GM12878 (cell line): ENCODE measurements around the gene DRD1.

Source experiments
- CBFB ChIP-seq: IDR thresholded peaks from 2 replicates; pipeline ENCODE4 v1.6.1; 2016; ENCODE audit warnings: antibody characterized with exemption, low read depth
- CBX3 ChIP-seq: fragments of 200-600 bp; sonication (generic); IDR thresholded peaks from 2 replicates; pipeline ENCODE4 v1.6.1; 2016; ENCODE audit warnings: low read depth, borderline replicate concordance
- CREB1 ChIP-seq: IDR thresholded peaks from 2 replicates; pipeline ENCODE4 v1.6.1; 2012; ENCODE audit warnings: low read depth, mild to moderate bottlenecking, inconsistent platforms
- EZH2 ChIP-seq: IDR thresholded peaks from 2 replicates; pipeline ENCODE4 v1.6.1; 2012; ENCODE audit warnings: low read depth, mild to moderate bottlenecking, control low read depth, inconsistent platforms, low read length, borderline replicate concordance; ENCODE audit not compliant: control insufficient read depth
- POLR2A ChIP-seq: IDR thresholded peaks from 2 replicates; pipeline ENCODE4 v1.6.1; 2011; ENCODE audit warnings: low read depth, mild to moderate bottlenecking, low read length
- SPI1 ChIP-seq: IDR thresholded peaks from 2 replicates; pipeline ENCODE4 v1.6.1; 2011; ENCODE audit warnings: low read depth, mild to moderate bottlenecking, low read length, moderate library complexity, borderline replicate concordance; ENCODE audit not compliant: insufficient read depth
- TAF1 ChIP-seq: IDR thresholded peaks from 2 replicates; pipeline ENCODE4 v1.6.1; 2011; ENCODE audit warnings: mild to moderate bottlenecking, low read depth, low read length, borderline replicate concordance
- TCF7 ChIP-seq: IDR thresholded peaks from 2 replicates; pipeline ENCODE4 v1.6.1; 2014; ENCODE audit warnings: antibody characterized with exemption, borderline replicate concordance
- ZNF207 ChIP-seq: fragments of 450-650 bp; IDR thresholded peaks from 2 replicates; pipeline ENCODE4 v1.6.1; 2014; ENCODE audit warnings: antibody characterized with exemption, mild to moderate bottlenecking, borderline replicate concordance
- TF ChIP-seq, protein P1 (sequence below), 3 experiments: IDR thresholded peaks in 2 of 3; conservative IDR thresholded peaks in 1 of 3; 2 replicates each; pipeline ENCODE4 v1.5.1; 2011; ENCODE audit warnings: low read depth in 3 of 3, low read length in 3 of 3, mild to moderate bottlenecking in 3 of 3, control low read depth in 2 of 3, moderate library complexity in 2 of 3, inconsistent platforms in 1 of 3, mixed read lengths in 1 of 3; ENCODE audit not compliant: control insufficient read depth in 2 of 3, insufficient read depth in 1 of 3; ENCODE audit errors: extremely low read depth in 1 of 3
- TF ChIP-seq, protein P2 (sequence below): IDR thresholded peaks from 2 replicates; pipeline ENCODE4 v1.6.1; 2012; ENCODE audit warnings: improper control_type of control experiment, low read depth, low read length; ENCODE audit not compliant: insufficient replicate concordance

DNA sequence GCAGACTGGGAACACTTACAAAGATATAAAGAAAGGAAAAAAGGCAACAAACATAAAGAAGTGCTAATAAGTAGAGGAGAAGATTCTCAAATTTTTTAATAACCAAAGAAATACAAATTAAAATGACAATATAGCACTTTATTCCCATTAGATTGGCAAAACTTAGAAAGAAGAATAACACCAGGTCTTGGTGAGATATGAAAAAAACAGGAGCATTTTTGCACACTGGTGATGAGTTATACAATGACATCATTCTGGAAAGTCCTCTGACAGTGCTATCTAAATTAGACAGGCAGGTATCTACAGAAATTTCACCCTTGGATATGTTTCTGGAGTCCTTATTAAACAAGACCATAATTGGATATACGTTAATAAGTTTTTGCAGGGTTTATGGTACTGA lies 24.9 kb upstream of the DRD1 start:
- TF ChIP-seq EZH2 = no peak
- TF ChIP-seq, protein P1, sequence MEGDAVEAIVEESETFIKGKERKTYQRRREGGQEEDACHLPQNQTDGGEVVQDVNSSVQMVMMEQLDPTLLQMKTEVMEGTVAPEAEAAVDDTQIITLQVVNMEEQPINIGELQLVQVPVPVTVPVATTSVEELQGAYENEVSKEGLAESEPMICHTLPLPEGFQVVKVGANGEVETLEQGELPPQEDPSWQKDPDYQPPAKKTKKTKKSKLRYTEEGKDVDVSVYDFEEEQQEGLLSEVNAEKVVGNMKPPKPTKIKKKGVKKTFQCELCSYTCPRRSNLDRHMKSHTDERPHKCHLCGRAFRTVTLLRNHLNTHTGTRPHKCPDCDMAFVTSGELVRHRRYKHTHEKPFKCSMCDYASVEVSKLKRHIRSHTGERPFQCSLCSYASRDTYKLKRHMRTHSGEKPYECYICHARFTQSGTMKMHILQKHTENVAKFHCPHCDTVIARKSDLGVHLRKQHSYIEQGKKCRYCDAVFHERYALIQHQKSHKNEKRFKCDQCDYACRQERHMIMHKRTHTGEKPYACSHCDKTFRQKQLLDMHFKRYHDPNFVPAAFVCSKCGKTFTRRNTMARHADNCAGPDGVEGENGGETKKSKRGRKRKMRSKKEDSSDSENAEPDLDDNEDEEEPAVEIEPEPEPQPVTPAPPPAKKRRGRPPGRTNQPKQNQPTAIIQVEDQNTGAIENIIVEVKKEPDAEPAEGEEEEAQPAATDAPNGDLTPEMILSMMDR (IDR thresholded peaks at IDR 0.05 in 2 of 3, conservative IDR thresholded peaks at IDR 0.05 in 1 of 3; ENCODE audit: control insufficient read depth in 2 of 3, extremely low read depth in 1 of 3, insufficient read depth in 1 of 3, low read depth in 3 of 3, low read length in 3 of 3) = no peak
- TF ChIP-seq SPI1 = no peak
- TF ChIP-seq ZNF207 = no peak
- TF ChIP-seq TAF1 = no peak
- TF ChIP-seq CBFB = no peak
- no peak for TF ChIP-seq POLR2A
- no peak for TF ChIP-seq TCF7
- TF ChIP-seq, protein P2, sequence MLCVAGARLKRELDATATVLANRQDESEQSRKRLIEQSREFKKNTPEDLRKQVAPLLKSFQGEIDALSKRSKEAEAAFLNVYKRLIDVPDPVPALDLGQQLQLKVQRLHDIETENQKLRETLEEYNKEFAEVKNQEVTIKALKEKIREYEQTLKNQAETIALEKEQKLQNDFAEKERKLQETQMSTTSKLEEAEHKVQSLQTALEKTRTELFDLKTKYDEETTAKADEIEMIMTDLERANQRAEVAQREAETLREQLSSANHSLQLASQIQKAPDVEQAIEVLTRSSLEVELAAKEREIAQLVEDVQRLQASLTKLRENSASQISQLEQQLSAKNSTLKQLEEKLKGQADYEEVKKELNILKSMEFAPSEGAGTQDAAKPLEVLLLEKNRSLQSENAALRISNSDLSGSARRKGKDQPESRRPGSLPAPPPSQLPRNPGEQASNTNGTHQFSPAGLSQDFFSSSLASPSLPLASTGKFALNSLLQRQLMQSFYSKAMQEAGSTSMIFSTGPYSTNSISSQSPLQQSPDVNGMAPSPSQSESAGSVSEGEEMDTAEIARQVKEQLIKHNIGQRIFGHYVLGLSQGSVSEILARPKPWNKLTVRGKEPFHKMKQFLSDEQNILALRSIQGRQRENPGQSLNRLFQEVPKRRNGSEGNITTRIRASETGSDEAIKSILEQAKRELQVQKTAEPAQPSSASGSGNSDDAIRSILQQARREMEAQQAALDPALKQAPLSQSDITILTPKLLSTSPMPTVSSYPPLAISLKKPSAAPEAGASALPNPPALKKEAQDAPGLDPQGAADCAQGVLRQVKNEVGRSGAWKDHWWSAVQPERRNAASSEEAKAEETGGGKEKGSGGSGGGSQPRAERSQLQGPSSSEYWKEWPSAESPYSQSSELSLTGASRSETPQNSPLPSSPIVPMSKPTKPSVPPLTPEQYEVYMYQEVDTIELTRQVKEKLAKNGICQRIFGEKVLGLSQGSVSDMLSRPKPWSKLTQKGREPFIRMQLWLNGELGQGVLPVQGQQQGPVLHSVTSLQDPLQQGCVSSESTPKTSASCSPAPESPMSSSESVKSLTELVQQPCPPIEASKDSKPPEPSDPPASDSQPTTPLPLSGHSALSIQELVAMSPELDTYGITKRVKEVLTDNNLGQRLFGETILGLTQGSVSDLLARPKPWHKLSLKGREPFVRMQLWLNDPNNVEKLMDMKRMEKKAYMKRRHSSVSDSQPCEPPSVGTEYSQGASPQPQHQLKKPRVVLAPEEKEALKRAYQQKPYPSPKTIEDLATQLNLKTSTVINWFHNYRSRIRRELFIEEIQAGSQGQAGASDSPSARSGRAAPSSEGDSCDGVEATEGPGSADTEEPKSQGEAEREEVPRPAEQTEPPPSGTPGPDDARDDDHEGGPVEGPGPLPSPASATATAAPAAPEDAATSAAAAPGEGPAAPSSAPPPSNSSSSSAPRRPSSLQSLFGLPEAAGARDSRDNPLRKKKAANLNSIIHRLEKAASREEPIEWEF = no peak
- no peak for TF ChIP-seq CBX3
- TF ChIP-seq CREB1 = no peak
